GM12878 (cell line): Measurements from ENCODE around the gene PRR35. TPM values are rescaled to one million over a fixed set of nuclear protein-coding genes. Genes with fewer than 3 reads are reported as not detected.

Source experiments
- ATAC-seq: fragments of 200-7000 bp; cut with Tn5 transposase; 3 replicates; pipeline ENCODE4 v1.9.1; 2020; ENCODE audit warnings: mild to moderate bottlenecking, moderate library complexity
- BruUV-seq: library from RNA; stranded (reverse); fragments of 400-500 nt; replicated peaks from 2 replicates; lab custom pipeline; 2021; lab: Mats Ljungman, UMichigan
- CTCF ChIA-PET: fragments of 300-600 bp; sonication (Branson Sonifier 250); formaldehyde crosslinking; extraction: SDS; loops from one replicate; lab custom pipeline; 2021; ENCODE audit warnings: inconsistent platforms; lab: Yijun Ruan, JAX
- POLR2A ChIA-PET: fragments of 350-600 bp; formaldehyde crosslinking; extraction: SDS; loops from one replicate; lab custom pipeline; 2021; ENCODE audit warnings: inconsistent platforms; lab: Charles Lee
- RAD21 ChIA-PET: fragments of 300-600 bp; sonication (Branson Sonifier 250); formaldehyde crosslinking; loops from one replicate; lab custom pipeline; 2023; ENCODE audit warnings: antibody characterized with exemption; ENCODE audit not compliant: unreplicated experiment; lab: Charles Lee
- SMC1A ChIA-PET: fragments of 300-600 bp; sonication (Branson Sonifier 250); formaldehyde crosslinking; loops from one replicate; lab custom pipeline; 2023; ENCODE audit not compliant: unreplicated experiment, uncharacterized antibody; lab: Charles Lee
- DNase-seq: peaks from one replicate; pipeline ENCODE4 v3.0.0-alpha.2; 2011; ENCODE audit warnings: low read depth, low spot score
- FAIRE-seq: peaks from 3 replicates; lab custom pipeline; 2011; peaks lifted over from hg19 to GRCh38; lab: Jason Lieb, UNC
- H2AFZ ChIP-seq: 2 replicates; pipeline ENCODE4 v1.6.0; 2011; ENCODE audit warnings: low read depth, low read length, control low read depth; ENCODE audit not compliant: control insufficient read depth
- H3K27ac ChIP-seq: 2 replicates; pipeline ENCODE4 v1.5.1; 2011; ENCODE audit warnings: control low read depth; ENCODE audit not compliant: control insufficient read depth, insufficient read depth
- H3K27me3 ChIP-seq, 2 experiments: replicated peaks in 1 of 2; 2 replicates each; pipeline versions ENCODE4 v1.6.0 to v1.6.1; 2011; ENCODE audit warnings: low read length in 1 of 2; ENCODE audit not compliant: control insufficient read depth in 2 of 2, insufficient read depth in 2 of 2
- H3K36me3 ChIP-seq, 2 experiments: 2 replicates each; pipeline ENCODE4 v1.5.1; 2011; ENCODE audit warnings: low read length in 1 of 2; ENCODE audit not compliant: control insufficient read depth in 2 of 2, insufficient read depth in 2 of 2
- H3K4me1 ChIP-seq: 2 replicates; pipeline ENCODE4 v1.6.1; 2011; ENCODE audit warnings: mild to moderate bottlenecking, low read length, moderate library complexity, mixed read lengths; ENCODE audit not compliant: control insufficient read depth, insufficient read depth
- H3K4me2 ChIP-seq: 2 replicates; pipeline ENCODE4 v1.6.0; 2011; ENCODE audit warnings: control low read depth; ENCODE audit not compliant: control insufficient read depth, insufficient read depth
- H3K4me3 ChIP-seq: fragments of 200-600 bp; sonication (generic); 2 replicates; pipeline ENCODE4 v1.5.1; 2016
- H3K79me2 ChIP-seq: 2 replicates; pipeline ENCODE4 v1.6.0; 2011; ENCODE audit warnings: low read length; ENCODE audit not compliant: control insufficient read depth, insufficient read depth
- H3K9ac ChIP-seq: 2 replicates; pipeline ENCODE4 v1.8.0; 2011; ENCODE audit warnings: low read length, control low read depth, mixed read lengths; ENCODE audit not compliant: control insufficient read depth, insufficient read depth
- H3K9me3 ChIP-seq: replicated peaks from 3 replicates; pipeline ENCODE4 v1.5.1; 2011; ENCODE audit warnings: mild to moderate bottlenecking, low read length; ENCODE audit not compliant: control insufficient read depth, insufficient read depth
- H4K20me1 ChIP-seq: 2 replicates; pipeline ENCODE4 v1.6.0; 2011; ENCODE audit not compliant: control insufficient read depth, insufficient read depth
- CEBPB ChIP-seq, 2 experiments: fragments of 150-350 bp in 1 of 2; IDR thresholded peaks; 2 replicates each; pipeline ENCODE4 v1.6.1; 2012 to 2014; ENCODE audit warnings: low read depth in 2 of 2, low read length in 2 of 2, borderline replicate concordance in 1 of 2, inconsistent platforms in 1 of 2
- CTCF ChIP-seq, 3 experiments: IDR thresholded peaks in 2 of 3; conservative IDR thresholded peaks in 1 of 3; 2 replicates each; pipeline ENCODE4 v1.5.1; 2011; ENCODE audit warnings: low read depth in 3 of 3, low read length in 3 of 3, mild to moderate bottlenecking in 3 of 3, control low read depth in 2 of 3, moderate library complexity in 2 of 3, inconsistent platforms in 1 of 3, mixed read lengths in 1 of 3; ENCODE audit not compliant: control insufficient read depth in 2 of 3, insufficient read depth in 1 of 3; ENCODE audit errors: extremely low read depth in 1 of 3
- E2F4 ChIP-seq: IDR thresholded peaks from 2 replicates; pipeline ENCODE4 v1.6.1; 2012; ENCODE audit warnings: low read depth, low read length, improper control_type of control experiment
- EGR1 ChIP-seq, 2 experiments: IDR thresholded peaks; 1 replicate in 1 of 2; 2 replicates in 1 of 2; pipeline ENCODE4 v1.6.1; 2011 to 2012; ENCODE audit warnings: low read depth in 2 of 2, low read length in 2 of 2, borderline replicate concordance in 1 of 2, mild to moderate bottlenecking in 1 of 2, moderate library complexity in 1 of 2
- HDGF ChIP-seq: fragments of 450-650 bp; IDR thresholded peaks from 2 replicates; pipeline ENCODE4 v1.6.1; 2016; ENCODE audit warnings: antibody characterized with exemption
- JUND ChIP-seq: IDR thresholded peaks from 2 replicates; pipeline ENCODE4 v1.6.1; 2012; ENCODE audit warnings: low read depth, mild to moderate bottlenecking, low read length, improper control_type of control experiment, moderate library complexity
- KLF5 ChIP-seq: fragments of 450-650 bp; IDR thresholded peaks from 2 replicates; pipeline ENCODE4 v1.6.1; 2014; ENCODE audit warnings: mild to moderate bottlenecking; ENCODE audit not compliant: partially characterized antibody
- POLR2A ChIP-seq: IDR thresholded peaks from 2 replicates; pipeline ENCODE4 v1.6.1; 2011; ENCODE audit warnings: low read depth, mild to moderate bottlenecking, low read length
- POU2F2 ChIP-seq: IDR thresholded peaks from 3 replicates; pipeline ENCODE4 v1.6.1; 2011; ENCODE audit warnings: low read depth, mild to moderate bottlenecking, low read length, borderline replicate concordance
- REST ChIP-seq: IDR thresholded peaks from 2 replicates; pipeline ENCODE4 v1.6.1; 2012; ENCODE audit warnings: mild to moderate bottlenecking, low read depth, low read length
- WGBS: methylation state at CpG from one replicate; pipeline ENCODE4 v1.1.6; 2016; ENCODE audit warnings: low lambda C conversion rate; ENCODE audit not compliant: insufficient replicate concordance, insufficient coverage; ENCODE audit errors: missing lambda C conversion rate; 5-methylcytosine and 5-hydroxymethylcytosine counted together
- in situ Hi-C: fragments of 300-500 bp; cut with MboI; formaldehyde crosslinking; loops from 9 replicates; pipeline ENCODE4 v1.14.3; 2018; ENCODE audit warnings: mixed read lengths
- intact Hi-C: fragments of 100-400 bp; cut with micrococcal nuclease; formaldehyde crosslinking; loops from one replicate; pipeline ENCODE4 v1.14.2; 2022; ENCODE audit not compliant: unreplicated experiment
- polyA plus RNA-seq, 11 experiments: library from polyadenylated mRNA; depleted of rRNA in 4 of 11; unstranded in 6 of 11; stranded (reverse) in 5 of 11; fragments of >200 nt; fragmentation: Nextera tagmentation in 4 of 11; fragmentation: Illumina TruSeq in 1 of 11; extraction: Ambion mirVana in 4 of 11; extraction: Trizol in 1 of 11; gene quantifications; 1 replicate in 1 of 11; 2 replicates in 10 of 11; pipeline versions ENCODE4 v1.2.1 to v1.2.3, GENCODE V29; 2011 to 2016; ENCODE audit warnings: inconsistent platforms in 2 of 11, missing spikeins in 2 of 11, low read depth in 1 of 11
- total RNA-seq, 4 experiments: library from RNA; depleted of rRNA in 3 of 4; stranded (reverse); fragments of >200 nt in 3 of 4; fragmentation: Illumina TruSeq in 1 of 4; extraction: Trizol in 1 of 4; gene quantifications; 2 replicates each; pipeline versions ENCODE4 v1.2.1 to v1.2.3, GENCODE V29; 2013 to 2021

The PRR35 gene
- total and polyA plus RNA-seq, 10 of the 15 experiments (the other 5 are each of a cell fraction or from before 2014, with no cell fraction given), result not detected

- in situ Hi-C loops, result no loop called here
- Histone ChIP-seq H2AFZ (no peak overlapping the region), H3K4me1 (no peaks in the 10 kb centered on the region), H3K79me2 (no peaks in the 10 kb centered on the region), H3K27me3 (no peaks in the 10 kb centered on the region), H3K27ac (no peak overlapping the region), H3K9me3 (no peaks in the 10 kb centered on the region), H4K20me1 (no peaks in the 10 kb centered on the region), H3K9ac (no peak overlapping the region), H3K4me3 (no peak overlapping the region), H3K4me2 (no peak overlapping the region)
- intact Hi-C loops, result no loop called here
- DNase-seq, result no peak
- ChIA-PET SMC1A (interaction anchor here (0.6 kb wide), 1 partner anchor 87 kb away, joined by 3 read pairs; no protein-coding TSS in a partner anchor), CTCF (interaction anchor here (0.7 to 1.0 kb wide), 2 partner anchors 60 to 136 kb away, joined by 3 to 4 read pairs; partner anchors contain the start of gene METTL26), RAD21 (no interaction called here), POLR2A (interaction anchor here (0.6 kb wide), 1 partner anchor 628 kb away, joined by 3 read pairs; no protein-coding TSS in a partner anchor)
- FAIRE-seq, result no peak
- peak; percentile 30; the same call in 1 of the 3 replicates for ATAC-seq
- 61% methylated on average over 8 of the region's 8 CpGs for WGBS
- BruUV-seq, result no TSS peak
- TF ChIP-seq JUND (no peak), CTCF (IDR thresholded peaks at IDR 0.05 in 2 of 3, conservative IDR thresholded peaks at IDR 0.05 in 1 of 3; ENCODE audit: control insufficient read depth in 2 of 3, extremely low read depth in 1 of 3, insufficient read depth in 1 of 3, low read depth in 3 of 3, low read length in 3 of 3) (peak in 1 of 3 experiments; percentile 11; a peak in 1 of 6 replicates)
- TF ChIP-seq, all 136 proteins: peak for 1
- H3K36me3 ChIP-seq, result no peaks in the 10 kb centered on the region; a peak in 2 of 4 replicates
Observed at GRCh38 chr16:576823-577201, 16.6 kb downstream of the PRR35 start.

GRCh38 chr16:577796-578195, 17.6 kb downstream of the PRR35 start:
- POLR2A ChIA-PET, result no interaction called here
- ATAC-seq, result no peak
- intact Hi-C loops (no loop called here), in situ Hi-C loops (no loop called here)
- Histone ChIP-seq H3K9ac (no peak overlapping the region), H3K27me3 (no peaks in the 10 kb centered on the region), H2AFZ (no peak overlapping the region), H3K4me2 (no peak overlapping the region), H4K20me1 (no peaks in the 10 kb centered on the region), H3K4me3 (no peak overlapping the region), H3K79me2 (no peaks in the 10 kb centered on the region), H3K27ac (no peak overlapping the region), H3K36me3 (no peaks in the 10 kb centered on the region; a peak in 2 of 4 replicates), H3K9me3 (no peaks in the 10 kb centered on the region), H3K4me1 (no peaks in the 10 kb centered on the region)
- no peak for FAIRE-seq
- BruUV-seq, result no TSS peak
- CTCF ChIA-PET, result no interaction called here
- WGBS, result 82% methylated on average over 13 of the region's 13 CpGs
- DNase-seq, result no peak
- SMC1A ChIA-PET, result no interaction called here
- RAD21 ChIA-PET, result no interaction called here
- TF ChIP-seq CEBPB (IDR thresholded peaks at IDR 0.05; ENCODE audit: borderline replicate concordance in 1 of 2, low read depth in 2 of 2, low read length in 2 of 2), result no peak
- TF ChIP-seq E2F4, result no peak
- TF ChIP-seq POU2F2, result no peak
- TF ChIP-seq HDGF, result no peak
- no peak for TF ChIP-seq EGR1 (IDR thresholded peaks at IDR 0.05; ENCODE audit: borderline replicate concordance in 1 of 2, low read depth in 2 of 2, low read length in 2 of 2)
- no peak for TF ChIP-seq KLF5
- no peak for TF ChIP-seq POLR2A
- TF ChIP-seq REST, result no peak
